Psoas muscle (tissue), 8 donors: ENCODE measurements around the gene GPATCH1. TPM values are rescaled to one million over a fixed set of nuclear protein-coding genes. Genes with fewer than 3 reads are reported as not detected.

Source experiments
- ATAC-seq, 4 donors: fragments of 200-7000 bp; cut with Tn5 transposase; one replicate each; pipeline ENCODE4 v1.9.1; 2020; ENCODE audit warnings: moderate library complexity in 3 of 4, mild to moderate bottlenecking in 2 of 4
- DNase-seq, 2 donors: peaks; one replicate each; pipeline ENCODE4 v3.0.0-alpha.2; 2020
- H3K27ac ChIP-seq: fragments of 200-600 bp; one replicate; pipeline ENCODE4 v1.8.0; 2022
- H3K27me3 ChIP-seq, 3 donors: fragments of 200-600 bp in 1 of 3; one replicate each; pipeline versions ENCODE4 v1.6.1 to v1.8.0; 2013 to 2022; ENCODE audit warnings: low read length in 2 of 3, mild to moderate bottlenecking in 2 of 3, moderate library complexity in 1 of 3; ENCODE audit not compliant: insufficient read depth in 3 of 3
- H3K36me3 ChIP-seq, 2 donors: fragments of 200-600 bp in 1 of 2; one replicate each; pipeline versions ENCODE4 v1.6.1 to v1.8.0; 2013 to 2022; ENCODE audit warnings: low read depth in 1 of 2, mild to moderate bottlenecking in 1 of 2, moderate library complexity in 1 of 2; ENCODE audit not compliant: insufficient read depth in 1 of 2
- H3K4me1 ChIP-seq: fragments of 200-600 bp; one replicate; pipeline ENCODE4 v1.8.0; 2022
- H3K4me3 ChIP-seq: fragments of 200-600 bp; one replicate; pipeline ENCODE4 v1.8.0; 2022; ENCODE audit warnings: mild to moderate bottlenecking
- H3K9me3 ChIP-seq: fragments of 200-600 bp; one replicate; pipeline ENCODE4 v1.8.0; 2022
- CTCF ChIP-seq: fragments of 200-600 bp; IDR thresholded peaks from one replicate; pipeline ENCODE4 v1.8.0; 2022; ENCODE audit warnings: antibody characterized with exemption
- WGBS, 3 donors: extraction: QIAGEN DNeasy Blood & Tissue Kit; methylation state at CpG; one replicate each; pipeline versions ENCODE4 v1.1.6 to v1.1.7; 2013; 5-methylcytosine and 5-hydroxymethylcytosine counted together
- intact Hi-C, 2 donors: fragments of 100-400 bp; cut with DNase I; formaldehyde crosslinking; loops; one replicate each; pipeline versions ENCODE4 v1.11.0 to v1.14.2; 2022
- polyA plus RNA-seq, 3 donors: library from polyadenylated mRNA; stranded (reverse); fragments of 200-250 nt; gene quantifications; one replicate each; pipeline ENCODE4 v1.2.3, GENCODE V29; 2013
- total RNA-seq, 4 donors: library from RNA; stranded (reverse); fragmentation: NEBNext Ultra II Directional in 2 of 4; extraction: Animal tissue kit (Norgen Biotek cat#: 25700) in 2 of 4; gene quantifications; one replicate each; pipeline versions ENCODE4 v1.2.1 to v1.2.4, GENCODE V29; 2021 to 2023
- donor health status: healthy with polysubstance abuse.
- donor health status: DM: no; HTN: no; CAD: no; lungs with moderate emphysema.
- donor health status: Bipolar disorder and iron deficiency.
- donor health status: healthy.
- donor health status: DM: yes; HTN: yes; CAD: no.
- donor health status: DM: no; HTN: no; CAD: no.
- donor health status: DM: no; HTN: no; CAD: no.
- donor health status: DM: yes; HTN: yes; CAD: no.

Gene GPATCH1
- total and polyA plus RNA-seq, 7 donors: 3.1 to 7.5 (median 4.2) TPM

- H3K27me3 ChIP-seq: peaks cover 0 to 63% (median 11%) of the 10 kb centered on the region in 3 donors
- H3K36me3 ChIP-seq: no peaks in the 10 kb centered on the region
- DNase-seq (peak in 1 of 2 donors; percentile 19), ATAC-seq (peak in 2 of 4 donors; percentile 21 to 48)
- H3K4me1 ChIP-seq: no peaks in the 10 kb centered on the region
- peak overlapping the region; percentile 61 for H3K4me3 ChIP-seq
- intact Hi-C loops: no loop called here
- WGBS, 3 donors: 0% methylated on average over 6 to 35 of the region's 35 CpGs
- H3K9me3 ChIP-seq: no peaks in the 10 kb centered on the region
- H3K27ac ChIP-seq: no peak overlapping the region
- no peak for TF ChIP-seq CTCF
These were observed 16.6 kb upstream of the GPATCH1 start for GRCh38 chr19:33064458-33064791.

- 2 to 4% (median 3%) methylated on average over 31 to 86 of the region's 86 CpGs for WGBS, 3 donors
- H3K27ac ChIP-seq: no peak within 1 kb of the TSS
- peak; percentile 43 to 81 (median 56) for ATAC-seq
- H3K4me1 ChIP-seq: no peaks in the 10 kb centered on the region
- intact Hi-C loops: no loop called here
- no peak for TF ChIP-seq CTCF
- peak within 1 kb of the TSS; percentile 61 for H3K4me3 ChIP-seq
- no peaks in the 10 kb centered on the region for H3K9me3 ChIP-seq
- DNase-seq: peak; percentile 52 to 64
- no peaks in the 10 kb centered on the region for H3K36me3 ChIP-seq
- H3K27me3 ChIP-seq: peaks cover 0 to 60% (median 11%) of the 10 kb centered on the region in 3 donors
These were observed 16.0 kb upstream of the GPATCH1 start, which contains the start of gene RHPN2 for GRCh38 chr19:33064792-33065550. RHPN2 (minus strand) TSS chr19:33064888; CDS start chr19:33064852, 36 bp downstream.

GRCh38 chr19:33066543-33066942, 14.4 kb upstream of the GPATCH1 start:
- Histone ChIP-seq H3K4me3 (no peak overlapping the region), H3K4me1 (no peaks in the 10 kb centered on the region), H3K9me3 (no peaks in the 10 kb centered on the region), H3K27ac (no peak overlapping the region), H3K27me3 (peaks cover 0 to 49% (median 11%) of the 10 kb centered on the region in 3 donors), H3K36me3 (no peaks in the 10 kb centered on the region)
- ATAC-seq (no peak), DNase-seq (no peak)
- TF ChIP-seq CTCF: no peak
- intact Hi-C loops: no loop called here
- WGBS, 3 donors: 80 to 88% (median 82%) methylated on average over 15 to 18 of the region's 18 CpGs

- no peaks in the 10 kb centered on the region for H3K36me3 ChIP-seq
- no peaks in the 10 kb centered on the region for H3K9me3 ChIP-seq
- H3K27ac ChIP-seq: no peak overlapping the region
- ATAC-seq (no peak), DNase-seq (no peak)
- intact Hi-C loops: no loop called here
- WGBS, 3 donors: 47 to 53% (median 48%) methylated on average over 8 of the region's 8 CpGs
- no peak for TF ChIP-seq CTCF
- H3K4me3 ChIP-seq: no peak overlapping the region
- H3K27me3 ChIP-seq: peaks cover 0 to 44% (median 11%) of the 10 kb centered on the region in 3 donors
- no peaks in the 10 kb centered on the region for H3K4me1 ChIP-seq
These were observed 13.9 kb upstream of the GPATCH1 start for GRCh38 chr19:33067121-33067520.
